ENCODE measurements around the gene THRB.

The THRB gene

DNA sequence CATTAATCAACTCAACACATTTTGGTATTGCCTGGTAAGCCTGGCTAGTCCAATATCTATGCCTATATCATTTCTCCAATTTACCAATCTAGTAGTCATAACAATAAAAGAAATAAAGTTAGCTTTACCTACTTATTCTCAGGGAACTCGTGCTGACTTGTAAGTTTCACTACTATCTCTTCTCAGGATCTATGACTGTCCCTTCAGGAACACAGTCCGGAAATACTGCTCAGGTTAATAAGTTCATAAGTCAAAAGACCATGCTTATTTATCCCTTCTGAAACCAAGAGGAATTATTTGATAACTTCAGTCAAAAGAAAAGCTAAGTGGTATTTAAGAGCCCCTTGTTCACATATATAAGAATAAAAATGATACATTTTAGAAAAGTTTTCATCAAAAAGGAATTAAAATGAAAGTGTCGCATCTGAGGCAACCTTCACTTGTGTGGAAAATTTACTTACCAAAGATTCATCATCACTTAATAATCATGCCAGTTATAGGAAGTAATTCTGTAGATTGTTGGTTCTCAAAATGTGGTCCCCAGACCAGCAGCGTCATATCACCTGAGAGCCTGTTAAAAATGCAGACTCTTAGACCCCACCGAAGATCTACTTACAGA is 15.5 kb upstream of the THRB start:
- no peak for DNase-seq

DNA sequence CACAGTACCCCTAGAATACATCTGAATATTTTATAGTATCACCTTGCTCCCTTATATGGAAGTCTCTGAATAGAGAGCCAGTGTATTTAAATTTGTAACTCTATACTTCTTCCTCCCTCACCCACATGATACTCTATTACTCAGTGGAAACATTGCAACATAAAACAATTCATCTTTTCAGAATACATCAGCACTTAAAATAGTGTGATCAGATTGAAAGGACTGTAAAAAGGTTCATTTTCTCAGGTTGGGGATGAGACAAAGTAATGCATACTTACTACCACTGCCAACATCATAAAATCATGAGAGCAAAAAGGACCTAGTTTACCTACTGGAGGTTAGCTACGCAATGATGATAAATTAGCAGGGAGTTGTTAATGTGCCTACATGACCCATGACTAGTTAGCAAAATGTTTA is 13.8 kb upstream of the THRB start:
- DNase-seq, result no peak

DNA sequence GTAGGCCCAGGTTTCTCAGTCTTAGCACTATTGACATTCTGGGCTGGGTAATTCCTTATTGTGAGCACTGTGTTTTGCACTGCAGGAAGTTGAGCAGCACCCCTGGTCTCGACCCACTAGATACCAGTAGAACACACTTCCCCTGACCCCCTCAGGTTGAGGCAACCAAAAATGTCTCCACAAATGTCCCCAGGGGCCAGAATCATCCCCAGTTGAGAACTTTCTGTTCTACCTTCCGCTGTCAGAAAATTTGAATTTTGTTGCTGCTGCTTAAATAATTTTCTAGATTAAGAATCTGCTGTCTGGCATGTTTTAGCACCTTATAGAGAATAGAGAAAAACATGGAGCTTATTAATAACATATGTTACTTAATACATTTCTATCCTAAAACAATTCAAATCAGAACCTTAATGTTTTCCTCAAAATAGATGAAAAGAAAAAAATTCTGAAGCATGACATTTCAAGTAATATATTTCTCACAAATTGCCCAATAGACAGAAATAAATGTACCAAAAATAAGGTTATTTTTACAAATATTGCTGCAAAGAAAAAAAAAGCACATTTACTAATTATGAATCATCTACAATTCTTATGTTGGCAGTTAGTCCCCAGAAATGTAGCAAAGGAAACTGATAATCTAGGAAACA is 13.2 kb upstream of the THRB start:
- no peak for DNase-seq

DNA sequence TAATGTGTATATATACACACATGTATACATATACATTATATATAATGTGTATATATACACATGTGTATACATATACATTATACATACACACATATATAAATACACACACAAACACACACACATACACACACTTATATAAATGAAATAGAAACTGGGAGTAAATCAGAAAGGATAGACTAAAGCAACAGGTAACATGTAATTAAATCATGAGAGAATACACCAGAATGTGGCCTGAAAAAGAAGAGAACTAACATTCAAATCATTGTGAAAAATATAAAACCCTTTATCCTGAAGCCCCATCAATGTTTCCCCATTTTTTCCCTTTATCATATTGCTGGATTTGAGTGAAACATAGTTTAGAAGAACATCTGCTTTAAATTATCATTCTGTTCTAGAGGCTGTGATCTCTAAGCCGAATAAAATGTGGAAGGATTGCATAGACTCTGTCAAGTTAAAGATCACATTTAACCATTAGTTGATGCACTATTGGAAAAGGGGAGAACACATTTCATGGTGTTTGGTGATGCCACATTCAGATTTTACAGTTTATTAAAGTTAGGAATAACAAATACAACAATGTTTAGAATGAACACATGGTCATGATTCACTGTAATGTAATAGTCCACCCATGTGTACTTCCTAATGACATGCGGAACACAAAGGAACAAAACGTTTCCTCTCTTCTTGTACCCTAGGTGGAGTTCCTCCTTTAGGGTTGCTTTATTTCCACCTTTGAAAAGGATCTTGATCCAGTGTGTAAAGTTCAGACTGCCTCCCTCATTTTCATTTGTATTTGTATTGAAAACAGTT is 12.5 kb upstream of the THRB start:
- no peak for DNase-seq

DNA sequence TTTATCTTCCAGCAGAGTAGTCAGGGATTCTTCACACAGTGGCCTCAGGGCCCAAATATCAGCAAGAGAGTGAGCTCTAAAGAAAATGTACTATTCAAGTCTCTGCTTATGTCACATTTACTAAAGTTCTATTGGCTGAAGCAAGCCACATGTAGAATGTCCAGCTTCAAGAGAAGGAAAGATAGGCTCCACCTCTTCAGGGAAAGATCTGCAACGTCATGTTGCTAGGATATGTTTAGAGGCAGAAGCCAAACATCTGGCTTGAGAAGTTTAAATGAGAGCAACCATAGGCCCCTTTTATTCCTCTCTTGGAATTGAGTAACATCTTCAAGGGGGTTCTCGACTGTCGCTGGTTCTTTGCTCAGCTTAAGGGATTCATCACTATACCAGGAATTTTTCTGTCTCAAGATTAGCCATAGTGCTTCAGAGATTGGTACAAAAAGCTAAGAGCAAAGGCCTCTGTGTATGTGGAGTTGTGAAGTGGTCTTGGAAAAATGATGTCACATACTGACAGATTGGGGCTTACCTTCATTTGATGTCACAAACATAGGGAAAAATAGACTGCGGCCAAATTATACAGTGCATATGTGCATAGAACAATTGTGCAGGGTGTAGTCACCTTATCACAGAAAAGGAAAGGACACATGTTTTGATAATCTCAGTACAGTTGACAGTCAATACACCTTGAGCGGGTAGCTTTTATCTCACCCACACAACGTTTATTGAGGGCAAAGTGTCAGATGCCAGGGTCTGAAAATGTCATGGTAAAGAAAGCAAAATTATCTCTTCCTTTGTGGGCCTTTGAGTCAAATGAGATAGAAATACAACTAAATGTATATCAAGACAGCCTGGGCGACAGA is 11.3 kb upstream of the THRB start:
- DNase-seq, result no peak

DNA sequence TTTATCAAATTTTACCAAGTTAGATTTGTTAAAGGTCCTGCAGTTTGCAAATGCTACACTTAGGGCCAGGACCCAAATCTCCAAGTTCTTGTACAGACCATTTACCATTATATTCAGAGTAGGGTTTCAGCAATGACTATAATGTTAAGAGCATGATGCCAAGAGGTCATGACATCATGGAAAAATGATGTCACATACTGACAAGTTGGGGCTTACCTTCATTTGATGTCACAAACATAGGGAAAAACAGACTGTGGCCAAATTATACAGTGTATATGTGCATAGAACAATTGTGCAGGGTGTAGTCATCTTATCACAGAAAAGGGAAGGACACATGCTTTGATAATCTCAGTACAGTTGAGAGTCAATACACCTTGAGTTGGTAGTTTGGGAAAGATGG is 10.1 kb upstream of the THRB start:
- no peak for DNase-seq

DNA sequence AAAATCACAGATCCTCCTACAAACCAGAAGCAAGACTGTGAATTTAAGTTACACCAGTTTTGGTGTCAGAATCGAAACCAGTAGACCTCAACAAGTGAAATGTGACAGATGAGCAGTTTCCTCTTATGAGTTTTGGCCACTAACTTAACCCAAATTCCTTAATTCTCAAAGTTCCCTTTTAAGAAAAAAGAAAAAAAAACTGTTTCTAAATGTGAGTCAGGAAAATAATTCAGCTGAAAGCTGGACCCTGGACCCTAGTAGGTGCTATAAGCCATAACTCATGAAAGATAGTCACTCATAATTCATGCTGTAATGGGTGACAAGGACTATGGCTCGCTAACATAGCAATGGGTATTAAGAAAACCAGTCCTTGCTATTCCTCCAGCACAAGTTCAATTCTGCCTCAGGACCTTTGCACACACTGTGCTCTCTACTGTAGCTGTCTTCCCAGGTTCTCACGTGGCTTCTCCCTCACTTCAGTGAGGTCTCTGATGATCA is 9.0 kb upstream of the THRB start:
- no peak for DNase-seq

DNA sequence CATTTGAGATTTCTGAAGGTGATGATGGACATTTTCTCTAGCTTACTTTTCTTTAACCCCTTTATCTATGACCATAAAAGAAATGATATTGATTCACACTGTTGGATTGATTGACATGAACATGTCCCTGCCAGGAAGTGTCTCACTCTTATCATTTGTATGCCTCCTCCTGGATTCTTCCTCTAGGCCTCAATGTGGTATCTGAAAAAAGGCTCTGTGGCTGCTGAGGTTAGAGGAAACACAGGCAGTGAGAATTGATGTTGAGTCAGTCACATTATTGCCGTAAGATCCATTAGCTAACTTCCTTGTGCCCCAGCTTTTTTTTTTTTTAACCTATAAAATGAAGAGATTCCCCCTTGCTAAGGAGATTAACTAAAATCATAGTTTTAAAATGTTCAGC is 8.0 kb upstream of the THRB start:
- no peak for DNase-seq

DNA sequence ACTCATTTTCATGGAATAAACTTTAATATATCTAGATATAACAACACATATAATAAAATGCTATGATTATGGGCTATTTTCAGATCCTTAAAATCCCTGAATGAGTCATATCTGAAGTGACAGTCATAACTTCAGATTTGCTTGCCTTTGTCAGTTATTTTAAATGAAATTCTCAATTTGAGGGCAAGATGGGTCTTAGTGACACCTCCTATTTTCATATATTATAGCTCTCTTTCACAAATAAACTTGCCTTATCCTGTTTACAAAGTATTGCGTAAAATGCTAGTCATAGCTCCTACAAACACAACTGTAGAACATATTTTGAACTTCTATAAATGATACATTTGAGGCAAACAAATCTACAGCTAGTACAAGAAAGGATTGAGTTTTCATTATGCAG is 6.2 kb upstream of the THRB start:
- DNase-seq, result no peak

DNA sequence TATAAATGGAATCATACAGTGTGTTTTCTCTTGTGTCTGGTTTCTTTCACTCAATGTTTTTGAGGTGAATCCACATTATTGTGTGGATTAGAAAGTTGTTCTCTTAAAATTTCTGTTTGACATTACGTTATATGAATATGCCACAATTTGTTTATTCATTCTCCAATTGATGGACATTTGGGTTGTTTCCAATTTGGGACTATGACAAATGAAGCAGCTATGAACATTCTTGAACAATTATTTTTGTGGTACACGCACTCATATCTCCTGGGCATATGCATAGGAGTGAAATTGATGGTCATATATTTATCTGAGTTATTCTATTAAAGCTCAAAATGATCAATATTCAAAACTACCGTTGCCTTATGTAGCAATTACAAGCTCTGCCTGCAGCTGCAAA is 5.3 kb upstream of the THRB start:
- no peak for DNase-seq

DNA sequence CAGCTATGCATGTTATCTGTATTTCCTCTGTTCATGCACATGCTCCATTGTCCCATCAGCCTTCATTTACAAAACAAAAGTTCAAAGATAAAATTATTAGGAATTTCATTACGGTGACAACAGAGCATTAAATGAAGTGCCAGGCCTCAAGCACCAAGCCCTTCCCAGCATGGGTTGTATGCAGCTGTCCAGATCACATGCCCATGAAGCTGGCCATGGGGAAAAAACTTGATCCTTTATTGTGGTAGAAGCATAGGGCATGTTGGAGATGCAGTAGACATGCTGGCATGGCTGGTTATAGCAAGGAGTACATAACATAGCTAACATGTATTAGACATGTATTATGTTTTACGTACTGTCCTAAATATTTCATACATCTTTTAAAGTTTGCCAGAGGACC is 4.1 kb upstream of the THRB start:
- DNase-seq, result no peak

DNA sequence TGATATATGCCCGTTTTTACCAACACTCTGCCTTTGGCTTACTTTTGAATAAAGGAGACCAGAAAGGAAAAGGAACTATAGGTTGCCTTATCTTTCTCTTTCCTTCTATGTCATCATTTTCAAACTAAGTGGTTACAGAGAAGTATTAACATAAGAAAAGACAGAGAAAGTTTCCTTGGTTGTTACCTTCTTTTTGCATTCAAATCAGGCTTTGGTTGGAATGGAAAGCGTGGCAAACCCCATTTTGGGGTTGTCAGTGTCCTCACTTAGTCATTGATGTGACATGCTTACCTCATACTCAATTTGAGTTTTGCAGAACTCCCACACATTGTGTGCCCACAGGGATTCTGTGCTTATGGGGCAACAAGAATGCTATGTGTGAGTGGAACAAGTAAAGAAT is 3.7 kb upstream of the THRB start:
- no peak for DNase-seq

DNA sequence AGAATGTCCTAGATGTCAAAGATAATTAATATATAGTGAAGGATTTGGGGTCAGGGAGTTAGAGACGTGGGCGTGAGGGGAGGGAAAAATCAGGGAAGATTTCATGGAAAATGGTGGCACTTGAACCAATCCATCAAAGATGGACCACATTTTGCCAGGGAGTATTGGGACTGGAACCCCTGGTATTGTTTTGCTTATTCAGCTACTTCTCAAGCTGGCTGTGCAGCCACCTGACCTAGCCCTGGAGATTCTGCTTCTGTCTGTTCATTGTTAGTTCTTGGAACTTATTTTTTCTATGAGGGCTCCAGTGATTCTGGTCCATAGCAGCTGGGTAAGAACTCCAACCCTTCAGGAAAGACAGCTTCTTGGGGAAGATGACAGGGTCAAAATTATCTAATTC is 3.3 kb upstream of the THRB start:
- DNase-seq, result no peak

DNA sequence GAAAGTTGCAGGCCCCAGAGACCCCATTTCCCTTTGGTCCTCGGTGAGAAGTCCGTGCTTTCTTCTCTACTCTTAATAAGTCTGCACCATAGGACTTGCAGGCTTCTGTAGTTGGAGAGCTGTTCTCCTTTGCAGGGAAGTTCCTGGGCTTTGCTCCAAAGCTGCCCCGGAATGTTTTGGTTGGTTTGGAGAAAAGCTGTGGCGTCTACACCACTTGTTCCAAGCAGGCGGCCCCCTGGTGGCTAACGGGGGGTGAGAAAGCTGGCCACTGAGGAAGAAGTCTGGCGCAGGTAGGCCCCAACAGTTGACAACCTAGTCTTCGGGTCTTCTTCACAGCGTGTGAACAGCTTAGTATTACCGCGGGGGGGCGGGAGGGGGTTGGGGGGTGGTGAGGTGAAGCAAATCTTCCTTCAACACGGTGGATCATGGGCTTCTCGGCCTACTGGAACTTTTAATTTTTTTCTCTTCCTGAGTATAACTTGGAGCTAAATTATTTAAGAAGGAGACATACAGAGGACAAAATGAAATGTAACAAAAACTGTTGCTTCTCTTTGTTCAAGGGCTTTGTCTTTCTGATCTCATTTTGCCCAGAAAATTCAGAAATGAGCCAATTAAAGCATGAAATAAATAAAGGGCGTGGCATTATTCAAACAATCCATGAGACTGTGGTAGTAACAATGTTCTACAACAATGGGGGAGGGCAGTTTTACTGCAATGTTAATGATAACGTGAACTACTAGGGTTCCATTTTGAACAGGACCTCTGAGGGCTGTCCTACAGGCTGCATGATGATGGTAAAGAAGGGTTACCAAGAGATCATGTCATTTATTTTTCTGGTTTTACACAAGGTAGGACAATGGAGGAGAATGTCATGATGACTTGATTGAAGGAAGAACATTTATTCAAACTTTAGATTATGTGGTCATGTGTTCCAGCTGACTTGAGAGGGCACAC is 2.2 kb upstream of the THRB start:
- DNase-seq, result no peak

DNA sequence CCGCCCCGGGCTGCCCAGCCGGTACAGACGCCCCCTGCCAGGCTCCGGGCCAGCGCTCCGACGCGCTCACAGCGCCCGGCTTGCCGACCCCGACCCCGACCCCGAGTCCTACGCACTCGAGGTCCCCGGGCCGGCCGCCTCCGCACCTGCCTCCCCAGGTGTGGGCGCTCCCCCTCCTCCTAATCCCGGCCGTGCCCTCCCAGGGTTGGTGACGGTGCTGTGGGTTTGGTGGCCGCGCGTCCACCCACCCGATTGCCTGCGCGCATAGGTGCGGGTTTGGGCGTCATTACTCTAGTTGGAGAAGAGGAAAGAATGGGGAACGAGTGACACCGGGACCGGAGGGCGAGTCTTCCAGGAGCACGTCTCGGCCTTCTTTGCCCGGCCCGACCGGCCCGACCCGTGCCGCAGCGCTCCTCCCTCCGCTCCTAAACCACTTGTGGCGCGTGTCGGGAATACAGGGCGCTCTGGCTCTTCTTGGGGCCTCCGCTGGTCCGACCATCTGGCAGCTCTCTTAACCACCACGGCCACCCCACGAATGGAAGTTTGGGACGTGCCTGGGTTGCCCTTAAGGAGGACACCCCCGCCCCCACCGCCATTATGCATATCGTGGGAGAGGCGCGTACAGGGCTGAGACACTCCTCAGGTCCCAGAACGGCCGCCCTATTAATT is 810 bp upstream of the THRB start:
- DNase-seq, result no peak

DNA sequence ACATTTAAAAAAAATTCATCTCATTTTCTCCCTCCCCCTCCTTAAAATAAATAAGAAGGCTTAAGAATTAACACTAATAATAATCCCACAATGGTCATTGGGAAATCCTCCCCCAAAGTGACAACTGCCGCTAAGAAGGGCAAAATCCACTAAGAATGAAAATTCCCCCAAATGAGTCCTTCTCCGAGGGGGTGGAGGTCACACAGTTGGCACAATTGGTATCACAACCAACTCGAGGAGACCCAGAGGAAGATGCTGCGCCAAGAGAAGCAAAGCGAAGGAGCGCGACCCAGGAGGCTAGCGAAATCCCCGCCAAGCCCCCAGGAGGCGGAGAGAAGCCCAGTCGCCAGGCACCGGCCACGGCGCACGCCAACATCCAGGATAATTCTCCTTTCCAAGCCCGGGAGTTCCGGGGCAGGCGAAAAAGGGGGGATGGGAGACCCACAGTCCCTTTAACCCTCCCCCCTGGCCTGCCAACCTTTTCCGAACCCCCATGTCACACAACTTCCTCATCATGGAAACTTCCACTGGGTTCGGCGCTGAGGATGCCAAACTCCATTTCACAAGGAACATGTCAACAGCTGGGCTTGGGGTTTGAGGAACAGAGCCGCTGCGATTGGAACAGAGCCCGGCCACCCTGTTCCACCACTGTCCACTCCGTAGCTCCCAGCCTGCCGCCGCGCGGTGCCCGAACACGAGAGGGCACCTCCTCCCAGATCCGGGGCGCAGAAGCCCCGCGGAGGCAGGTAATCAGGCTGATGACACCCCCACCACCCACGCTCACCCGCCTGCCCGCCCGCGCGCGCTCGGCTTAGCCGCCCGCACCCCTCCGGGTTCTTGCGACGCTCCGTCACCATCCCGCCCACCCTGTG is 668 bp downstream of the THRB start:
- no peak for DNase-seq

DNA sequence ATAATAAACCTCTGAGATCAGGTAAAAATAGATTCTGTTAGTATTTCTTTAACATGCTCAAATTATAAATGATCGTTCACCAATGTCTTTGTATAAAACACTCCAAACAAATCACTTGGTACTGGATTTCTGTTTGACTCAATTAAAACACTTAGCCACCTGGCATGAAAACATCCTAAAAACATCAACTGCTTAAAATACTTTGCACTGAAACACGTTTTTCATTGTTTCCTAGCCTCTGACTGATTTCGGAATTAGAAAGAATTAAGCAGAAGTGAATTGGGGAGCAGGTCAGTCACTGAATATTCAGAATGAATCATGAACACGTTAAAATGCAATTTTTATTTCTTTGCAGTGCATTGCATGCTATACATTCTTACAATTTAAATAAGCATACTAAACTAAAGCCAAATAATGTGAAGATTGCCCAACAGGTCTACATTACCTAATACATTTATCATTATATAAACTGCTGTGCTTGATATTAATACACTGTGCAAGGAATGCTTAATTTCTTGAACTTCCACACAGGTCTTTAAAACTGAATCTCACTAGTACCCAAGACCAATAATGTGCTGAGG is 1.6 kb downstream of the THRB start:
- no peak for DNase-seq

DNA sequence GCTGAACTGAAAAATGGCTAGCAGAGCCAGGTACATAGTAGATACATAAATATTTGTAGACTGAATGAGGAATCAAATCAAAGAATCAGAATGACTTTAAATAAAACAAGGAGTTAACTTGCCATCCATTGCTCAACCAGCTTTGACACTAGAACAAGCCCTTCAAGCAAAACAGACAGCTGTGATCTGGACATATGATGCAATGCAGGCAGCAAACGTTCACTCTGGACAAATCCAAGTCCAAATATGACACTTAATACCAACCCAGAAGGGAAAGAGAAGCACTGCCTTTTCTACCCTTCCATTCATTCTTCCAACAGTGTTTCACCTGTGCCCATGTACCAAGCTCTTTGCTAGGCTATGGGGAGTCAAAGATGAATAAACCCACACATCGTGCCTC is 4.5 kb downstream of the THRB start:
- no peak for DNase-seq

DNA sequence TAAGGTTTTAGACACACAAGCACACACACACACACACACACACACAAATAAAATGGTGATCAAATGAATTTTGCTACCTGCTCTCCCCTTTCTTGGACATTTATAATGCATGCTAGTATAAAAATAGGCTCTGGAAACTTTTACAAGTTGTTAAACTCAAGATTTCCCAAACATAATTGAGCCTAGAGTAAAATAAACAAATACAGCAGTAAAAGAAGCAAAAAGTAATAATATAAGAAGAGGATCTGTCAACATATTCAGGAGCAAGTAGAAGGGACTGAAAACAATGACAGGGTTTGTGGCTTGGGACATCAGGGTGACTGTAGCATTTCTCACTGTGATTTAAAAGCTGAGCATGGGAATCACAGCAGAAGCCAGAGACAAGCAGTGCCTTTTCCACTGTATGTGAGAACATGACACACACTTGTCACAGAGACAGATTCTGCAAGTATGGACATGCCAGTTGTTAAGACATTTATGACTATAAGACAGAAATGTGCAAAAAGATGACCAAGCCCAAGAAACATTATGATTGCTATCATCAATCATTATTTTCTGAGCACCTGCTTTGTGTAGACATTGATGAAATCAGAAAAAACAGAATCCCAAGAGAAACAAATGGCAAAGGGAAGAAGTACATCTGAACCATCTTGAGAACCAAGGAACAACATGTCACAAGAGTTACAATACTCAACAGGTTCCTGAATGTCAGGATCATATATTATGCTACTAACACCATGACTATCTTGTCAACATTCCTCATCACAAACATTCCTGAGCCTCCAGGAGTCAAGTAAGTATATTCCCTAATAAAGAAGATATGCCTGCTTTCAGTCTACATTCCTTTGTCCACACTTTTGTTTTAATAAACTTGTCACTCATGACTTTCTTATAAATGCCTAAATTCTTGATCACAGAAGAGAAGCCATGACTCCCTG is 7.1 kb downstream of the THRB start:
- no peak for DNase-seq

All from NCI-H524 treated with DMSO at 0.1 percent for 48 hours (cell line).